ENCODE data around the gene WWOX. TPM values are rescaled to one million over a fixed set of nuclear protein-coding genes. Genes with fewer than 3 reads are reported as not detected.

Gene WWOX
- total and polyA plus RNA-seq, 2 donors (not counting 3 experiments of a cell fraction or from before 2014, with no cell fraction given), result 6.2 to 12.5 TPM

DNA sequence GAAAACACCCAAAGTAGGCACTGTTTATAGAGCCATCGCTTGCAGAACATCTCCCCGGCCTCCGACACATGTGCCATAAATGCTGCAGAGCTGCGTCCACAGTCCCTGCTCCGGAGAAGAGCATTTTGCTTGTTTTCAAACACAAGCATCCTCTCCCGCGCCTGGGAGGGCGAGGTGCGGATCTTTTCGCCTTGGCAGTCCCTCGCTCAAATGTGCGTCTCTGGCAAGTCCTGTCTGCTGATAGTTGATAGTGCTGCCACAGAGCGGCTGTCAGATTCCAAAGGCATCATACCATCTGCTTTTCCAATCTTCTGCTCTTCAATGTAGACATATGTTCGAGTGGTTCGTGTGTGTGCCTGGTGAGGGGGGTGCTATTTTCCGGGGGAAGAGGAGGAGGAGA is 897.3 kb downstream of the WWOX start:
- Histone ChIP-seq H3K9me3 (replicated peaks; ENCODE audit: control insufficient read depth, insufficient read depth, low read length) (peaks cover 8% of the 10 kb centered on the region), H3K27ac (ENCODE audit: insufficient read depth, low read depth, low read length) (no peak overlapping the region), H3K9me1 (replicated peaks; ENCODE audit: control insufficient read depth, extremely low read depth, insufficient read depth, low read length) (no peaks in the 10 kb centered on the region), H4K20me1 (replicated peaks; ENCODE audit: control insufficient read depth, extremely low read depth, insufficient read depth, low read length) (no peaks in the 10 kb centered on the region), H3K9ac (replicated peaks; ENCODE audit: extremely low read depth, insufficient read depth, low read length) (no peak overlapping the region), H3K4me1 (ENCODE audit: control insufficient read depth, extremely low read depth, insufficient read depth, low read length) (no peaks in the 10 kb centered on the region), H3K4me2 (ENCODE audit: insufficient read depth, low read length) (no peak overlapping the region), H3K27me3 (ENCODE audit: control insufficient read depth in 2 of 2, insufficient read depth in 2 of 2, low read length in 2 of 2) (no peaks in the 10 kb centered on the region), H2AFZ (ENCODE audit: low read depth, low read length) (no peak overlapping the region), H3K36me3 (ENCODE audit: control insufficient read depth in 2 of 2, extremely low read depth in 1 of 2, insufficient read depth in 2 of 2, low read length in 2 of 2) (no peaks in the 10 kb centered on the region), H3K4me3 (replicated peaks in 1 of 3; ENCODE audit: insufficient read depth in 1 of 3, low read depth in 1 of 3, low read length in 3 of 3) (no peak overlapping the region), H3K79me2 (ENCODE audit: control insufficient read depth, insufficient read depth, low read length) (no peaks in the 10 kb centered on the region)
- ChIA-PET POLR2A (no interaction called here), CTCF (no interaction called here)
- TF ChIP-seq, protein P1, sequence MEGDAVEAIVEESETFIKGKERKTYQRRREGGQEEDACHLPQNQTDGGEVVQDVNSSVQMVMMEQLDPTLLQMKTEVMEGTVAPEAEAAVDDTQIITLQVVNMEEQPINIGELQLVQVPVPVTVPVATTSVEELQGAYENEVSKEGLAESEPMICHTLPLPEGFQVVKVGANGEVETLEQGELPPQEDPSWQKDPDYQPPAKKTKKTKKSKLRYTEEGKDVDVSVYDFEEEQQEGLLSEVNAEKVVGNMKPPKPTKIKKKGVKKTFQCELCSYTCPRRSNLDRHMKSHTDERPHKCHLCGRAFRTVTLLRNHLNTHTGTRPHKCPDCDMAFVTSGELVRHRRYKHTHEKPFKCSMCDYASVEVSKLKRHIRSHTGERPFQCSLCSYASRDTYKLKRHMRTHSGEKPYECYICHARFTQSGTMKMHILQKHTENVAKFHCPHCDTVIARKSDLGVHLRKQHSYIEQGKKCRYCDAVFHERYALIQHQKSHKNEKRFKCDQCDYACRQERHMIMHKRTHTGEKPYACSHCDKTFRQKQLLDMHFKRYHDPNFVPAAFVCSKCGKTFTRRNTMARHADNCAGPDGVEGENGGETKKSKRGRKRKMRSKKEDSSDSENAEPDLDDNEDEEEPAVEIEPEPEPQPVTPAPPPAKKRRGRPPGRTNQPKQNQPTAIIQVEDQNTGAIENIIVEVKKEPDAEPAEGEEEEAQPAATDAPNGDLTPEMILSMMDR (IDR thresholded peaks at IDR 0.05; ENCODE audit: extremely low read depth in 1 of 2, insufficient read depth in 1 of 2, low read depth in 1 of 2, low read length in 2 of 2), result no peak
- TF ChIP-seq JUN (IDR thresholded peaks at IDR 0.05; ENCODE audit: borderline replicate concordance, insufficient read depth, insufficient read length, low read depth), result no peak
- no peak for TF ChIP-seq POLR2AphosphoS5 (IDR thresholded peaks at IDR 0.05; ENCODE audit: insufficient read depth, low read depth, low read length)
- TF ChIP-seq EZH2 (IDR thresholded peaks at IDR 0.05; ENCODE audit: borderline replicate concordance, low read depth, low read length, severe bottlenecking), result no peak
- TF ChIP-seq POLR2A (IDR thresholded peaks at IDR 0.05; ENCODE audit: low read depth, low read length), result no peak
- TF ChIP-seq GATA2 (IDR thresholded peaks at IDR 0.05; ENCODE audit: insufficient read depth, insufficient read length, low read depth, low read length), result no peak
- no peak for TF ChIP-seq MYC (IDR thresholded peaks at IDR 0.05; ENCODE audit: low read depth, low read length)
- TF ChIP-seq FOS (IDR thresholded peaks at IDR 0.05; ENCODE audit: borderline replicate concordance, insufficient read depth, low read length), result no peak
- TF ChIP-seq, protein P2, sequence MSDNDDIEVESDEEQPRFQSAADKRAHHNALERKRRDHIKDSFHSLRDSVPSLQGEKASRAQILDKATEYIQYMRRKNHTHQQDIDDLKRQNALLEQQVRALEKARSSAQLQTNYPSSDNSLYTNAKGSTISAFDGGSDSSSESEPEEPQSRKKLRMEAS (IDR thresholded peaks at IDR 0.05; ENCODE audit: insufficient read depth, insufficient read length), result no peak
- FAIRE-seq, result no peak
- BruUV-seq (replicated peaks), result no TSS peak
- intact Hi-C loops (cut with micrococcal nuclease), result no loop called here
- DNase-seq (ENCODE audit: low read depth, low spot score), result no peak
- dilution Hi-C loops (cut with MboI; ENCODE audit: extremely low pct_ligation_motif_present, low sequenced_read_pairs), result no loop called here
